Measurements from ENCODE around the gene KDM6B.
"Not testable (repeated sequence)": the region's sequence is repeated elsewhere in the genome, so short reads cannot be mapped to it uniquely, and the experiment has no call there.

The KDM6B gene

GRCh38 chr17:7809086-7809790 is 24.8 kb upstream of the KDM6B start:
- no peaks in the 10 kb centered on the region for H3K9me3 ChIP-seq
- H3K36me3 ChIP-seq, result no peaks in the 10 kb centered on the region
- peaks cover 10% of the 10 kb centered on the region for H3K27me3 ChIP-seq
- no peak overlapping the region for H3K4me3 ChIP-seq (ENCODE audit: low read depth in 1 of 2, low read length in 1 of 2)
- TF ChIP-seq CTCF (IDR thresholded peaks at IDR 0.05), result no peak
- no peaks in the 10 kb centered on the region for H3K4me1 ChIP-seq (ENCODE audit: control insufficient read depth in 1 of 2, insufficient read depth in 1 of 2, low read depth in 1 of 2, low read length in 1 of 2)
- no peak overlapping the region for H3K27ac ChIP-seq

- H3K36me3 ChIP-seq; H3K4me1 ChIP-seq (ENCODE audit: control insufficient read depth in 1 of 2, insufficient read depth in 1 of 2, low read depth in 1 of 2, low read length in 1 of 2); H3K9me3 ChIP-seq; H3K27me3 ChIP-seq; H3K27ac ChIP-seq; H3K4me3 ChIP-seq (ENCODE audit: low read depth in 1 of 2, low read length in 1 of 2): not testable (repeated sequence)
These were observed 24.1 kb upstream of the KDM6B start for GRCh38 chr17:7809791-7810343.

GRCh38 chr17:7811251-7811650 is 22.8 kb upstream of the KDM6B start:
- Histone ChIP-seq H3K4me3 (ENCODE audit: low read depth in 1 of 2, low read length in 1 of 2) (no peak overlapping the region), H3K27me3 (peaks cover 7% of the 10 kb centered on the region), H3K9me3 (no peaks in the 10 kb centered on the region), H3K4me1 (ENCODE audit: control insufficient read depth in 1 of 2, insufficient read depth in 1 of 2, low read depth in 1 of 2, low read length in 1 of 2) (no peaks in the 10 kb centered on the region), H3K36me3 (no peaks in the 10 kb centered on the region), H3K27ac (no peak overlapping the region)
- TF ChIP-seq CTCF (IDR thresholded peaks at IDR 0.05), result no peak

- no peak for TF ChIP-seq CTCF (IDR thresholded peaks at IDR 0.05)
- Histone ChIP-seq H3K4me1 (ENCODE audit: control insufficient read depth in 1 of 2, insufficient read depth in 1 of 2, low read depth in 1 of 2, low read length in 1 of 2) (peaks cover 5 to 7% of the 10 kb centered on the region in 2 experiments), H3K27ac (no peak overlapping the region), H3K27me3 (no peaks in the 10 kb centered on the region), H3K4me3 (ENCODE audit: low read depth in 1 of 2, low read length in 1 of 2) (no peak overlapping the region), H3K36me3 (no peaks in the 10 kb centered on the region), H3K9me3 (no peaks in the 10 kb centered on the region)
These were observed 19.0 kb upstream of the KDM6B start for GRCh38 chr17:7814969-7815368.

DNA sequence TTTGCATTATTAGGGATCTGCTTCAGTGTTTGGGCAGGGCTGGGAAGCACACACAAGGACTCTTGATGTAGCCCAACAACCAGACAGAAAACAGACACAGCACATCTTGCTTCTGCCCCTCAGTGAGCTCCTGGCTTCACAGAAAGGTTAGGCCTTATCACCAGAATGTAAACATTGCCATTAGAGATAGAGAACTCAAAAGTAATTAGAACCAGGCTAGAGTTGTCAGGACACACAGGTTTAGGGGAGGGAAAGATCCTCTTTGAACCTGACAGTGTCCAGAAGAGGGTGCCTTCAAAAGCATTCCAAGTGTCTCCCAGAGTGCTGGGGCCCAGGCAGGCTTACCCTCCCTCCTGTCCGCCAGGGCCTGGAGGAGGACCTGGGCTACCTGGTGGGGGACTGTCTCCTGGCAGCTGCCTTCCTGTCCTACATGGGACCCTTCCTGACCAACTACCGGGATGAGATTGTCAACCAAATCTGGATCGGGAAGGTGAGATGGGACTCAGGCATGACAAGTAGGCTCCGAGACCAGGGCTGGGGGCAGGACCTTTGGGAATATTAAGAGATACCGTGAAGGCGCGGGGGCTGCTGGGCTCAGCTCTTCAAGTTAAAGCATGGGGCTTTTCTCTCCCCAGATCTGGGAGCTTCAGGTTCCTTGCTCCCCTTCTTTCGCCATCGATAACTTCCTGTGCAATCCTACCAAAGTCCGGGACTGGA is 16.9 kb upstream of the KDM6B start:
- H3K4me3 ChIP-seq (ENCODE audit: low read depth in 1 of 2, low read length in 1 of 2), result no peak overlapping the region
- no peak for TF ChIP-seq CTCF (IDR thresholded peaks at IDR 0.05)
- peaks cover 5 to 7% of the 10 kb centered on the region in 2 experiments for H3K4me1 ChIP-seq (ENCODE audit: control insufficient read depth in 1 of 2, insufficient read depth in 1 of 2, low read depth in 1 of 2, low read length in 1 of 2)
- no peaks in the 10 kb centered on the region for H3K27me3 ChIP-seq
- no peaks in the 10 kb centered on the region for H3K36me3 ChIP-seq
- no peak overlapping the region for H3K27ac ChIP-seq
- H3K9me3 ChIP-seq, result no peaks in the 10 kb centered on the region

DNA sequence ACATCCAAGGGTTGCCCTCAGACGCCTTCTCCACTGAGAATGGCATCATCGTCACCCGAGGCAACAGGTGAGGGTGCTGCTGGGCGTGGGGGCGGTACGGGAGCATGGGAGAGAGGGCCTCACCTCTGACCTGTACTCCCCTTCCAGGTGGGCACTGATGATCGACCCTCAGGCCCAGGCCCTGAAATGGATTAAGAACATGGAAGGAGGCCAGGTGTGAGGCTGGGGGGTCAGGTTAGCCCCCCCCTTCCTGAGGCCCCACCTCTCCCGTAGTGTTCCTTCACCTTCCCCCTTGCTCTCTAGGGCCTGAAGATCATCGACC is 16.4 kb upstream of the KDM6B start:
- Histone ChIP-seq H3K4me1 (ENCODE audit: control insufficient read depth in 1 of 2, insufficient read depth in 1 of 2, low read depth in 1 of 2, low read length in 1 of 2) (peaks cover 5 to 7% of the 10 kb centered on the region in 2 experiments), H3K36me3 (no peaks in the 10 kb centered on the region), H3K9me3 (no peaks in the 10 kb centered on the region), H3K4me3 (ENCODE audit: low read depth in 1 of 2, low read length in 1 of 2) (no peak overlapping the region), H3K27ac (no peak overlapping the region), H3K27me3 (no peaks in the 10 kb centered on the region)
- no peak for TF ChIP-seq CTCF (IDR thresholded peaks at IDR 0.05)

All from neutrophil (primary cell).